LoVo (cell line): ENCODE results near the gene HIP1.
A peak's percentile ranks its signal among the peaks of the same experiment; 100 is the strongest.
"Not testable (repeated sequence)": the region's sequence is repeated elsewhere in the genome, so short reads cannot be mapped to it uniquely, and the experiment has no call there.

Experiments
- DNase-seq: peaks from one replicate; pipeline ENCODE4 v3.0.0-alpha.2; 2016; ENCODE audit warnings: low spot score

Gene HIP1

GRCh38 chr7:75686551-75686950 lies 52.2 kb downstream of the HIP1 start:
- DNase-seq, result no peak

- not testable (repeated sequence) for DNase-seq
Observed at GRCh38 chr7:75682052-75682451, 56.7 kb downstream of the HIP1 start.

GRCh38 chr7:75679060-75679459 lies 59.7 kb downstream of the HIP1 start:
- no peak for DNase-seq

GRCh38 chr7:75669579-75669978 lies 69.2 kb downstream of the HIP1 start:
- no peak for DNase-seq

- peak; percentile 52 for DNase-seq
Observed at GRCh38 chr7:75667938-75668337, 70.8 kb downstream of the HIP1 start.

GRCh38 chr7:75663302-75663907 lies 75.3 kb downstream of the HIP1 start:
- no peak for DNase-seq

GRCh38 chr7:75662579-75663301 lies 76.0 kb downstream of the HIP1 start:
- no peak for DNase-seq

GRCh38 chr7:75660566-75661215 lies 78.0 kb downstream of the HIP1 start:
- DNase-seq, result no peak

- no peak for DNase-seq
Observed at GRCh38 chr7:75658802-75659201, 79.9 kb downstream of the HIP1 start.

GRCh38 chr7:75658369-75658768 lies 80.4 kb downstream of the HIP1 start:
- peak; percentile 42 for DNase-seq

- DNase-seq, result no peak
Observed at GRCh38 chr7:75657866-75658265, 80.9 kb downstream of the HIP1 start.

GRCh38 chr7:75656740-75657139 lies 82.0 kb downstream of the HIP1 start:
- no peak for DNase-seq

GRCh38 chr7:75655536-75655935 lies 83.2 kb downstream of the HIP1 start:
- no peak for DNase-seq

- DNase-seq, result no peak
Observed at GRCh38 chr7:75654855-75655254, 83.9 kb downstream of the HIP1 start.

GRCh38 chr7:75653651-75654050 lies 85.1 kb downstream of the HIP1 start:
- DNase-seq, result no peak

GRCh38 chr7:75652788-75653187 lies 86.0 kb downstream of the HIP1 start:
- DNase-seq, result no peak

- no peak for DNase-seq
Observed at GRCh38 chr7:75650681-75651080, 88.1 kb downstream of the HIP1 start.

- DNase-seq, result no peak
Observed at GRCh38 chr7:75650062-75650461, 88.7 kb downstream of the HIP1 start.

- DNase-seq, result no peak
Observed at GRCh38 chr7:75649462-75649861, 89.3 kb downstream of the HIP1 start.

GRCh38 chr7:75647709-75648438 lies 90.9 kb downstream of the HIP1 start:
- no peak for DNase-seq

GRCh38 chr7:75646571-75647102 lies 92.1 kb downstream of the HIP1 start:
- no peak for DNase-seq

- DNase-seq, result no peak
Observed at GRCh38 chr7:75645570-75645969, 93.2 kb downstream of the HIP1 start.
